Chondrocyte (in vitro differentiated cells): ENCODE measurements around the gene GALNTL6. TPM values are rescaled to one million over a fixed set of nuclear protein-coding genes. Genes with fewer than 3 reads are reported as not detected.

Experiments used
- DNase-seq: peaks from one replicate; pipeline ENCODE4 v3.0.0; 2021; ENCODE audit warnings: mixed read lengths, low spot score
- H3K27ac Mint-ChIP-seq: one replicate; pipeline ENCODE4 v1.8.0; 2021; ENCODE audit warnings: mild to moderate bottlenecking, moderate library complexity, mixed read lengths; ENCODE audit not compliant: unreplicated experiment
- H3K27me3 Mint-ChIP-seq: 2 replicates; pipeline ENCODE4 v1.8.0; 2021; ENCODE audit warnings: low read depth, mixed read lengths
- H3K36me3 Mint-ChIP-seq: 2 replicates; pipeline ENCODE4 v1.8.0; 2021; ENCODE audit warnings: low read depth, mixed read lengths
- H3K4me1 Mint-ChIP-seq: 2 replicates; pipeline ENCODE4 v1.8.0; 2021; ENCODE audit warnings: low read depth, mild to moderate bottlenecking, mixed read lengths
- H3K4me3 Mint-ChIP-seq: one replicate; pipeline ENCODE4 v1.8.0; 2021; ENCODE audit warnings: mild to moderate bottlenecking, moderate library complexity, mixed read lengths; ENCODE audit not compliant: unreplicated experiment
- H3K9me3 Mint-ChIP-seq: 2 replicates; pipeline ENCODE4 v1.8.0; 2021; ENCODE audit warnings: low read depth, mixed read lengths
- total RNA-seq: library from RNA; stranded (reverse); gene quantifications from 3 replicates; pipeline ENCODE4 v1.2.1, GENCODE V29; 2021
- TF ChIP-seq, protein P1 (sequence below): fragments of 200-600 bp; sonication (generic); IDR thresholded peaks from 2 replicates; pipeline ENCODE4 v1.5.0; 2021; ENCODE audit warnings: antibody characterized with exemption, mild to moderate bottlenecking, moderate library complexity

The GALNTL6 gene
- total RNA-seq, 1 donor from 2014 or later, result not detected

DNA sequence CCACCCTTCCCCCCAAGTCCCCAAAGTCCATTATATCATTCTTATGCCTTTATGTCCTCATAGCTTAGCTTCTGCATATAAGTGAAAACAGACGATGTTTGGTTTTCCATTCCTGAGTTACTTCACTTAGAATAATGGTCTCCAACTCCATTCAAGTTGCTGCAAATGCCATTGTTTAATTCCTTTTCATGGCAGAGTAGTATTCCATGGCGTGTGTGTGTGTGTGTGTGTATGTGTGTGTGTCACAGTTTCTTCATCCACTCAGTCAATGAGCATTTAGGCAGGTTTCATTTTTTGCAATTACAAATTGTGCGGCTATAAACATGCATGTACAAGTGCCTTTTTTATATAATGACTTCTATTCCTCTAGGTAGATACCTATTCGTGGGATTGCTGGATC is 1248.0 kb downstream of the GALNTL6 start:
- Mint-ChIP-seq H3K4me3 (no peak overlapping the region), H3K9me3 (peaks cover 20% of the 10 kb centered on the region), H3K4me1 (peaks cover 12% of the 10 kb centered on the region), H3K27me3 (no peaks in the 10 kb centered on the region), H3K27ac (no peak overlapping the region), H3K36me3 (peaks cover 4% of the 10 kb centered on the region)
- TF ChIP-seq, protein P1, sequence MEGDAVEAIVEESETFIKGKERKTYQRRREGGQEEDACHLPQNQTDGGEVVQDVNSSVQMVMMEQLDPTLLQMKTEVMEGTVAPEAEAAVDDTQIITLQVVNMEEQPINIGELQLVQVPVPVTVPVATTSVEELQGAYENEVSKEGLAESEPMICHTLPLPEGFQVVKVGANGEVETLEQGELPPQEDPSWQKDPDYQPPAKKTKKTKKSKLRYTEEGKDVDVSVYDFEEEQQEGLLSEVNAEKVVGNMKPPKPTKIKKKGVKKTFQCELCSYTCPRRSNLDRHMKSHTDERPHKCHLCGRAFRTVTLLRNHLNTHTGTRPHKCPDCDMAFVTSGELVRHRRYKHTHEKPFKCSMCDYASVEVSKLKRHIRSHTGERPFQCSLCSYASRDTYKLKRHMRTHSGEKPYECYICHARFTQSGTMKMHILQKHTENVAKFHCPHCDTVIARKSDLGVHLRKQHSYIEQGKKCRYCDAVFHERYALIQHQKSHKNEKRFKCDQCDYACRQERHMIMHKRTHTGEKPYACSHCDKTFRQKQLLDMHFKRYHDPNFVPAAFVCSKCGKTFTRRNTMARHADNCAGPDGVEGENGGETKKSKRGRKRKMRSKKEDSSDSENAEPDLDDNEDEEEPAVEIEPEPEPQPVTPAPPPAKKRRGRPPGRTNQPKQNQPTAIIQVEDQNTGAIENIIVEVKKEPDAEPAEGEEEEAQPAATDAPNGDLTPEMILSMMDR, result no peak
- no peak for DNase-seq

DNA sequence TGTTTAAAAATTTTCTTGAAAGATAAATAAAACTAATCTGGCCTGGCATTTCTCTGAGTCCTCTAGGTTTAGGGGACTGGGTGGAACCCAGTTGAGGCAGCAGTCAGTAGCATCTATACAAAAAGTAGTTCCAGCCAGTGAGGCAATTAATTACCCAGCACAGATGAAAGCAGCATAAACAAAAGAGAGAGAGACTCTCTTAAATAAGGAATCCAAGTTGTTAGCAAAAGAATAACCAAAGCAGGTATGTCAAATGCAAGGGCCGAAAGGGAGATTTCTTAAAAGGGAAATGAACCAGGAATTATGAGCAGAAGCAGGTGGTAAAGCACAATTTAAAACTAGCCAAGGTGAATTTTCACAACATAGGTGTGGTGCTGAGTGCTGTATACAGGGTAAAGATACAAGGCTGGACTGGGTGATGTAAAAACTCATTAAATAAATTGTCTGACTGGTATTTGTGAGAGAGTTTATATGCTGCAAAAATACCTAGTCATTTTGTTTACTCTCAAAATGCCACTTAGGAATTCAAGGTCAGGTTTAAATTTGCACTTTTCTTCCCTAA is 1260.8 kb downstream of the GALNTL6 start:
- H3K9me3 Mint-ChIP-seq, result peaks cover 18% of the 10 kb centered on the region
- no peak for DNase-seq
- TF ChIP-seq, protein P1, result no peak
- peaks cover 14% of the 10 kb centered on the region for H3K4me1 Mint-ChIP-seq
- H3K36me3 Mint-ChIP-seq, result peaks cover 6% of the 10 kb centered on the region
- H3K4me3 Mint-ChIP-seq, result no peak overlapping the region
- no peak overlapping the region for H3K27ac Mint-ChIP-seq
- H3K27me3 Mint-ChIP-seq, result no peaks in the 10 kb centered on the region

- Mint-ChIP-seq H3K27ac (no peak overlapping the region), H3K4me3 (no peak overlapping the region), H3K36me3 (peaks cover 3% of the 10 kb centered on the region), H3K4me1 (peaks cover 14% of the 10 kb centered on the region), H3K9me3 (peaks cover 13% of the 10 kb centered on the region), H3K27me3 (no peaks in the 10 kb centered on the region)
- TF ChIP-seq, protein P1, result no peak
- DNase-seq, result no peak
These were observed 1261.3 kb downstream of the GALNTL6 start for GRCh38 chr4:173074501-173074946.

DNA sequence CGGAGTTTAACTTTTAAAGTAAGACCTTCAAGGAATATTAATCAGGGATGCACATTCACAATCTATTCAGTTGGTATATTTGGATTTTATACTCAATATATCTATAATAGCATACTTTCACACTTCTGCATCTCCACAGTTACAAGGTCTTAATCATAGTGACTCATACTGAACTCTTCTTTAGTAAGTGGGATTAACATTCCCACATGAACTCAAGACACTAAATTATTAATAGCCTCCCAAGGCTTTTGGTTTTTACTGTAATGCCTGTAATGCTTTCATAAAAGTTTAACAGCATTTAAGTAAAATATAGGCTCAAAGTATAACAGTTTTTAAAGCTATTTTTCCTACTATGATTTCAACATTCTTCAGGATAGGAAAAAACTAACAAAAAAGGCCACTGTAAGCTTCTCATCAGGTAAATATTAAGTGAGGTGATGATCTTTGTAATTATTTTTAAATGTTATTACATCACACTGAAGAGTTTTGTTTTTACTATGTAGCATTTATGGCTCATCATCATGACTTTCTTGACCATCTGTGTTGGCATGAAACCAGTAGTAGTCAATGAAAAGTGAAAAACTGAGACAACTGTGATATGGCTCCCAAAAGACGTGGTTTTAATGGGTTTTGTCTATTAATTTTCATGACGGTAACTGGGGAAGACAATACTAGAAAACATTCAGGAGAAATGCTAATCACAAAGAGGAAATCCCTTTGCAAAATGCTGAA is 1263.9 kb downstream of the GALNTL6 start:
- no peak for DNase-seq
- Mint-ChIP-seq H3K27ac (no peak overlapping the region), H3K27me3 (peaks cover 6% of the 10 kb centered on the region), H3K4me3 (no peak overlapping the region), H3K4me1 (peaks cover 14% of the 10 kb centered on the region), H3K9me3 (peaks cover 24% of the 10 kb centered on the region), H3K36me3 (peaks cover 2% of the 10 kb centered on the region)
- TF ChIP-seq, protein P1, result no peak

GRCh38 chr4:173088144-173088543 is 1274.9 kb downstream of the GALNTL6 start:
- peaks cover 10% of the 10 kb centered on the region for H3K9me3 Mint-ChIP-seq
- peaks cover 7% of the 10 kb centered on the region for H3K27me3 Mint-ChIP-seq
- no peak overlapping the region for H3K27ac Mint-ChIP-seq
- DNase-seq, result no peak
- peaks cover 8% of the 10 kb centered on the region for H3K36me3 Mint-ChIP-seq
- H3K4me1 Mint-ChIP-seq, result no peaks in the 10 kb centered on the region
- TF ChIP-seq, protein P1, result no peak
- no peak overlapping the region for H3K4me3 Mint-ChIP-seq
